Erythroblast (primary cell): ENCODE data around the gene CRACR2B.
A peak's percentile ranks its signal among the peaks of the same experiment; 100 is the strongest.

Experiments
- DNase-seq, 2 experiments: peaks; one replicate each; lab custom pipeline; 2025; lab: John Stamatoyannopoulos, UW
- GATA1 ChIP-seq: IDR thresholded peaks from 2 replicates; pipeline ENCODE4 v1.6.1; 2011; ENCODE audit warnings: low read depth, mild to moderate bottlenecking, control low read depth, low read length, moderate library complexity
- POLR2A ChIP-seq: IDR thresholded peaks from 2 replicates; pipeline ENCODE4 v1.6.1; 2011; ENCODE audit warnings: mild to moderate bottlenecking, low read length

Gene CRACR2B

GRCh38 chr11:848380-848931 lies 20.7 kb downstream of the CRACR2B start:
- no peak for TF ChIP-seq POLR2A
- TF ChIP-seq GATA1: no peak
- DNase-seq: peak; percentile 47 to 75

- DNase-seq: no peak
- TF ChIP-seq POLR2A: no peak
- no peak for TF ChIP-seq GATA1
These were observed 21.5 kb downstream of the CRACR2B start for GRCh38 chr11:849104-849824.

GRCh38 chr11:849951-850774 lies 22.4 kb downstream of the CRACR2B start:
- no peak for TF ChIP-seq POLR2A
- no peak for TF ChIP-seq GATA1
- no peak for DNase-seq

GRCh38 chr11:850775-851763 lies 23.4 kb downstream of the CRACR2B start:
- DNase-seq: peak; percentile 51 to 64
- TF ChIP-seq POLR2A (no peak), GATA1 (no peak)

- DNase-seq: no peak
These were observed 25.0 kb downstream of the CRACR2B start for GRCh38 chr11:852762-853161.

GRCh38 chr11:853682-854448 lies 26.1 kb downstream of the CRACR2B start:
- TF ChIP-seq POLR2A (no peak), GATA1 (no peak)
- no peak for DNase-seq

More at GRCh38 chr11:852762-853161, 25.0 kb downstream of the CRACR2B start:
- no peak for TF ChIP-seq GATA1
- no peak for TF ChIP-seq POLR2A

GRCh38 chr11:854601-855329 lies 27.0 kb downstream of the CRACR2B start:
- TF ChIP-seq GATA1 (no peak), POLR2A (no peak)
- DNase-seq: no peak

GRCh38 chr11:855330-855674 lies 27.6 kb downstream of the CRACR2B start:
- no peak for TF ChIP-seq GATA1
- TF ChIP-seq POLR2A: no peak

GRCh38 chr11:855796-856195 lies 28.1 kb downstream of the CRACR2B start:
- DNase-seq: no peak
- TF ChIP-seq GATA1 (no peak), POLR2A (no peak)

More at GRCh38 chr11:855330-855674, 27.6 kb downstream of the CRACR2B start:
- DNase-seq: no peak

- no peak for DNase-seq
- TF ChIP-seq POLR2A: no peak
- TF ChIP-seq GATA1: no peak
These were observed 28.7 kb downstream of the CRACR2B start for GRCh38 chr11:856397-856796.

- no peak for DNase-seq
- TF ChIP-seq GATA1: no peak
- TF ChIP-seq POLR2A: no peak
These were observed 30.5 kb downstream of the CRACR2B start for GRCh38 chr11:858053-858761.
